IMR-90 (cell line): ENCODE measurements around the gene MYL2.

ENCODE experiments used
- CEBPB ChIP-seq: IDR thresholded peaks from 2 replicates; pipeline ENCODE4 v1.6.1; 2012; ENCODE audit warnings: low read depth, low read length, improper control_type of control experiment
- CHD1 ChIP-seq: IDR thresholded peaks from 2 replicates; pipeline ENCODE4 v1.6.1; 2012; ENCODE audit warnings: low read depth, low read length, improper control_type of control experiment
- MAFK ChIP-seq: IDR thresholded peaks from 2 replicates; pipeline ENCODE4 v1.6.1; 2012; ENCODE audit warnings: low read depth, low read length, improper control_type of control experiment
- MXI1 ChIP-seq: IDR thresholded peaks from 2 replicates; pipeline ENCODE4 v1.6.1; 2012; ENCODE audit warnings: low read depth, mild to moderate bottlenecking, low read length, moderate library complexity, borderline replicate concordance
- POLR2A ChIP-seq: IDR thresholded peaks from 2 replicates; pipeline ENCODE4 v1.6.1; 2012; ENCODE audit warnings: mild to moderate bottlenecking, low read depth, low read length
- RCOR1 ChIP-seq: IDR thresholded peaks from 2 replicates; pipeline ENCODE4 v1.6.1; 2012; ENCODE audit warnings: mild to moderate bottlenecking, low read length, improper control_type of control experiment; ENCODE audit not compliant: insufficient replicate concordance
- RFX5 ChIP-seq: IDR thresholded peaks from 2 replicates; pipeline ENCODE4 v1.8.0; 2012; ENCODE audit warnings: low read depth, mild to moderate bottlenecking, low read length, moderate library complexity
- SMC3 ChIP-seq: fragments of 150-350 bp; IDR thresholded peaks from 2 replicates; pipeline ENCODE4 v1.6.1; 2016; ENCODE audit warnings: low read depth, mild to moderate bottlenecking, antibody characterized with exemption, low read length, moderate library complexity
- TF ChIP-seq, protein P1 (sequence below): conservative IDR thresholded peaks from 2 replicates; pipeline ENCODE4 v1.5.1; 2012; ENCODE audit warnings: mild to moderate bottlenecking, low read depth, low read length, improper control_type of control experiment

DNA sequence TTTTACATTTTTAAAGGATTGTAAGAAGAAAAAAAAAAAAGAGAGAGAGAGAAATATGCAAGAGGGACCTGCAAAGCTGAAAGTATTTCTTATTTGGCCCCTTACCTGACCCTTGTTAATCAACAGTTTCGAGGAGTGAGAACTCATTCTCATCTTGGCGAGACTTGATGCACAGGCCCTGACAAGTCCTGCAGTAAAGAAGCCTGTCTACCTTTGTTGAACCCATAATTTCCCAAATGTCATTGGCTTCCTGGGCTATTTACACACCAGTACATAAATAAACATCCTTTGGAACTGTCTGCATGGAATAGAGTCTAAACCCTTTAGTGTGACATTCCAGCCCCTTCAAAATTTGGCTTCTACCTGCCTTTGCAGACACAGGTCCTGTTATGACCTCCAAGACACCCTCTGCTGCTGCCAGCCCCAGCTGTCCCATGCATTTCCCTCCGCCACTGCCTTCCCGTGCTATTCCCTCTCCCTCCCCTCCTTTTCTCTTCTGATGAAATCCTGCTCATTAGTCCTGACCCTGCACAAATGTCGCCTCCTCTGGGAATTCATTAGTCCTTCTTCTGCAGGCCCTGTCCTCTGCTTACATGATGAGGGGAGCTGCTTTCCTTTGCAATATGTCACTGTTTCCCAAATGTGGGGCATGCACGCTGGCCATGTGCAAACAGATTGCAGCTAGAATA lies 35.1 kb downstream of the MYL2 start:
- TF ChIP-seq, protein P1, sequence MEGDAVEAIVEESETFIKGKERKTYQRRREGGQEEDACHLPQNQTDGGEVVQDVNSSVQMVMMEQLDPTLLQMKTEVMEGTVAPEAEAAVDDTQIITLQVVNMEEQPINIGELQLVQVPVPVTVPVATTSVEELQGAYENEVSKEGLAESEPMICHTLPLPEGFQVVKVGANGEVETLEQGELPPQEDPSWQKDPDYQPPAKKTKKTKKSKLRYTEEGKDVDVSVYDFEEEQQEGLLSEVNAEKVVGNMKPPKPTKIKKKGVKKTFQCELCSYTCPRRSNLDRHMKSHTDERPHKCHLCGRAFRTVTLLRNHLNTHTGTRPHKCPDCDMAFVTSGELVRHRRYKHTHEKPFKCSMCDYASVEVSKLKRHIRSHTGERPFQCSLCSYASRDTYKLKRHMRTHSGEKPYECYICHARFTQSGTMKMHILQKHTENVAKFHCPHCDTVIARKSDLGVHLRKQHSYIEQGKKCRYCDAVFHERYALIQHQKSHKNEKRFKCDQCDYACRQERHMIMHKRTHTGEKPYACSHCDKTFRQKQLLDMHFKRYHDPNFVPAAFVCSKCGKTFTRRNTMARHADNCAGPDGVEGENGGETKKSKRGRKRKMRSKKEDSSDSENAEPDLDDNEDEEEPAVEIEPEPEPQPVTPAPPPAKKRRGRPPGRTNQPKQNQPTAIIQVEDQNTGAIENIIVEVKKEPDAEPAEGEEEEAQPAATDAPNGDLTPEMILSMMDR = no peak
- TF ChIP-seq POLR2A (no peak), RCOR1 (no peak), SMC3 (no peak), MAFK (no peak), CEBPB (no peak), RFX5 (no peak), MXI1 (no peak), CHD1 (no peak)
